GM18867 (cell line): ENCODE measurements around the gene AP1G2.
"Not testable (repeated sequence)": the region's sequence is repeated elsewhere in the genome, so short reads cannot be mapped to it uniquely, and the experiment has no call there.

Experiments used
- ATAC-seq: cut with Tn5 transposase; IDR thresholded peaks from one replicate; pipeline ENCODE4 v1.9.1; 2021; ENCODE audit warnings: mild to moderate bottlenecking, moderate library complexity; ENCODE audit not compliant: unreplicated experiment

AP1G2 gene

DNA sequence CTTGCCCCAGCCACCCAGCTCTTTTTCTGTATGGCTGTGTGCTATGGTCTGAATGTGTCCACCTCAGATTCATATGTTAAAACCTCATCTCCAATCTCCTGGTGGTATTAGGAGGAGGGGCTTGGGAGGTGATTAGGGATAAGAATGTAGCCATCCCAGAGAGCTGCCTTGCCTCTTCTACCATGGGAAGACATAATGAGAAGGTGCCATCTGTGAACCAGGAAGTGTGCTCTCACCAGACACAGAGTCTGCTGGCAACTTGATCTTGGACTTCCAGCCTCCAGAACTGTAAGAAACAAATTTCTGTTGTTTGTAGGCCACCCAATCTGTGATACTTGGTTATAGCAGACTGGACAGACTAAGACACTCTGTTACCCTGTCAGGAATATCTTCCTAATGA, 33.8 kb upstream of the AP1G2 start:
- no peak for ATAC-seq

DNA sequence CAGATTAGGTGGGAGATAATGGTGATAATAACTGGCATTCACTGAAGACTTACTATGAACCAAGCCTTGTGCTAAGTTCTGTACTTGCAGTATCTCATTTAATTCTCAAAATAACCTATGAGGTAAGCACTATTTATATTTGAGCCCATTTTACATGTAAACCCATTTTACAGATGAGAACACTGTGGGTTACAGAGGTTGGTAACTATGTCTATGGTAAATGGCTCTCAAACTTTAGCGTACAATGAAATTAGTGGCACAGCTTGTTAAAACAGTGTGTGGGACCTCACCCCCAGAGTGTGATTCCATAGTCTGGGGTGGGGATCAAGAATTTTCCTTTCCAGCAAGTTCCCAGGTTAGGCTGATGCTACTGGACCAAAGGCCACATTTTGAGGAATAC, 33.2 kb upstream of the AP1G2 start:
- no peak for ATAC-seq

DNA sequence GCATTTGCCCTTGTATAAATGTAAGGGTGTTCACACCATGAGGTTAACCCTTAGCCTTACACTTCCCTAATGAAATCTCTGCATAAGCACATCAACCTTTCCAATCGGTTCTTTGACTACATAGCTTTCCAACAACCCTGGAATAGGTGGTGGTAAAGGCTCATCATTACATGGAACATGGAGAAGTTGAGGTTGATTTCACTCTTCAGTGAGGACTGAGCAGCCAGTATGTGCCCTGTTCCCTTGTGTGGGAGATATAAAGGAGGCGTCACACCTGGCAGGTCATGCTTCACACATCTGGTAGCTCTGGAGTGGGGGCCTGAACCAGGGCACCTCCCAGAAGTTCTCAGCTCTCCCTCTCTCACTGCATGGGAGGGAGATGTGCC, 32.7 kb upstream of the AP1G2 start:
- ATAC-seq, result no peak

DNA sequence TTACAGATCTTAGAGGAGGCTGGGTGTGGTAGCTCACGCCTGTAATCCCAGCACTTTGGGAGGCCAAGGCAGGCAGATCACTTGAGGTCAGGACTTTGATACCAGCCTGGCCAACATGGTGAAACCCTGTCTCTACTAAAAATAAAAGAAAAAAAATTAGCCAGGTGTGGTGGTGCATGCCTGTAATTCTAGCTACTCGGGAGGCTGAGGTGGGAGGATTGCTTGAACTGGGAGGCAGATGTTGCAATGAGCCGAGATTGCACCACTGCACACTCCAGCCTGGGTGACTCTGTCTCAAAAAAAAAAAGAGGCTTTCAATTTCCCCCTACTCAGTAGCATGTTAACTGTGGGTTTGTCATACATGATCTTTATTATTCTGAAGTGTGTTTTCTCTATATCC, 26.6 kb upstream of the AP1G2 start:
- not testable (repeated sequence) for ATAC-seq

DNA sequence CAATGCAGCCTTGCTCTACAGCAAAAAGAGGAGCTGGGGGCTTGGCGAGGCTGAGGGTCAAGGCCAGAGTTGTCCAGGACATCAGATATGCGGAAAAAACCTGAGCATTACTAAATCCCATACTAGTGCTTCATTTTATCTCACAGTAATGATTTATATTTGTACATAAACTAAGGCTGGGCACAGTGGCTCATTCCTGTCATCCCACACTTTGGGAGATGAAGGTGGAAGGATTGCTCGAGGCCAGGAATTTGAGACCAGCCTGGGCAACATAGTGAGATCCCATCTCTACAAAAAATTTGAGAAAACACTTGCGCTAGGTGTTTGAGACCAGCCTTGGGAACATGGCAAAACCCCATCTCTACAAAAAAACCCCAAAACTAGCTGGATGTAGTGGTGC, 22.6 kb upstream of the AP1G2 start:
- ATAC-seq, result no peak

DNA sequence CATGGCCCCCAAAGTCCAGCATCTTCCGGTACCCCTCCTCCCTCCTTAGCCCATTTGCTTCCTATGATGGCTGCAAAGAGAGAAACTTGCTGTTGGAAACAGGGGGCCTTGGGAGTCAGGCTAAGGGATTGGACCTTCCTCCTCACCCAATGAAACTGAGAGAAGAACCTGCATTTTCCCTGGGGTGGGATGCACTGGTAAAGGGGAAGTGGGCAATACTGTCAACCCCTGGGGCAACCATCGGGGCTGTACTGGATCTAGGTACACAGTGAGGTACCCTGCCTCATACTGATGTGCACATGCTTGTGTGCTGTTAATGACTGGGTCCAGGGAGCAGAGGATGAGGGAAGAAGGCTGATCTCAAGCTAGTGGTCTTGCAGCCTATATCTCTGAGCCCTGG, 22.0 kb upstream of the AP1G2 start:
- ATAC-seq, result no peak

DNA sequence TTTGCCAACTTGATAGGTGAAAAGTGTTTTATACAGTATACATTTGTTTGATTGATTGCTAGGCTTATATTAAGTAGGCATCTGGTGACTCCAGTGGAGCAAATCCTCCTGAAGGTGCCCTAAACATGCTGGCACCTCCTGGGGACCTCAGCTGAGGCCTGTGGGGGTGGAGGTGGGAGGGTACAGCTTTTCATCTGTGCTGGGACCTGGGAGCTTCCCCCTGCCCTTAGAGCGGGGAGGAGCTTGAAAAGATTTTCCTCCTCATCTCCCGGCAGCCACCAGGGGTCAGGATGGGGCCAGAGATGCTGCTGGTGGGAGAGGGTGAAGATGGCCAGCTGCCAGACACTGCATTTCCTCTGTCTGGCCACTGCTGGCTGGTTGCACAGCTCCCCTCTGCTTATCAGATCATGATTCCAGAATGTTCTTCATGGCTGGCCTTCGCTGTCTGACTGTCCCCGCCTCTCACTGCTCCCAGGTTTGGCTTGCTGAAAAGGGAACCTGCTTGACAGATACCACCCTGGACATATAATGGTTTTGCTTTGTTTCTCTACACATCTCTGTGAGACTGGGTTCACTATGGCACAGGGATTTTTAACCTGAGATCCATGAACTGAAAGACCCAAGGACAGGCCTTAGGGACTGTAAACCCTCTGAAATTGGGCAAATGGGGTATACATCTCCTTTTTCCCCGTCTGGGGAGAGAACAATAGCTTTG, 21.4 kb upstream of the AP1G2 start:
- ATAC-seq, result peak; percentile 96

DNA sequence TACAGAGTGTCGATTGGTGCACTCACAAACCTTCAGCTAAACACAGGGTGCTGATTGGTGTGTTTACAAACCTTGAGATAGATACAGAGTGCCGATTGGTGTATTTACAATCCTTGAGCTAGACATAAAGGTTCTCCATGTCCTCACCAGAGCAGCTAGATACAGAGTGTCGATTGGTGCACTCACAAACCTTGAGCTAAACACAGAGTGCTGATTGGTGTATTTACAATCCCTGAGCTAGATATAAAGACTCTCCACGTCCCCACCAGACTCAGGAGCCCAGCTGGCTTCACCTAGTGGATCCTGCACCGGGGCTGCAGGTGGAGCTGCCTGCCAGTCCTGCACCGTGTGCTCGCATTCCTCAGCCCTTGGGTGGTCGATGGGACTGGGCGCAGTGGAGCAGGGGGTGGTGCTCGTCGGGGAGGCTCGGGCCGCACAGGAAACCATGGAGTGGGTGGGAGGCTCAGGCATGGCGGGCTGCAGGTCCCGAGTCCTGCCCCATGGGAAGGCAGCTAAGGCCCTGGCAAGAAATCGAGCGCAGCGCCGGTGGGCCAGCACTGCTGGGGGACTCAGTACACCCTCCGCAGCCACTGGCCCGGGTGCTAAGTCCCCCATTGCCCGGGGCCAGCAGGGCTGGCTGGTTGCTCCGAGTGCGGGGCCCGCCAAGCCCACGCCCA, 17.1 kb upstream of the AP1G2 start:
- ATAC-seq, result not testable (repeated sequence)

DNA sequence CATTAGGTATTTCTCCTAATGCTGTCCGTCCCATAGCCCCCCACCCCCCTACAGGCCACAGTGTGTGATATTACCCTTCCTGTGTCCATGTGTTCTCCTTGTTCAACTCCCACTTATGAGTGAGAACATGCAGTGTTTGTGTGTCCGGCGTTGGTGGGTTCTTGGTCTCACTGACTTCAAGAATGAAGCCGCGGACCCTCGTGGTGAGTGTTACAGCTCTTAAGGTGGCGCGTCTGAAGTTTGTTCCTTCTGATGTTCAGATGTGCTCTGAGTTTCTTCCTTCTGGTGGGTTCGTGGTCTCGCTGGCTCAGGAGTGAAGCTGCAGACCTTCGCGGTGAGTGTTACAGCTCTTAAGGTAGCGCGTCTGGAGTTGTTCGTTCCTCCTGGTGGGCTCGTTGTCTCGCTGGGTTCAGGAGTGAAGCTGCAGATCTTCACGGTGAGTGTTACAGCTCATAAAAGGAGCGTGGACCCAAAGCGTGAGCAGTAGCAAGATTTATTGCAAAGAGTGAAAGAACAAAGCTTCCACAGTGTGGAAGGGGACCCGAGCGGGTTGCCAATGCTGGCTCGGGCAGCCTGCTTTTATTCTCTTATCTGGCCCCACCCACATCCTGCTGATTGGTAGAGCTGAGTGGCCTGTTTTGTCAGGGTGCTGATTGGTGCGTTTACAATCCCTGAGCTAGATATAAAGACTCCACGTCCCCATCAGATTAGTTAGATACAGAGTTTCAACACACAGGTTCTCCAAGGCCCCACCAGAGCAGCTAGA, 16.4 kb upstream of the AP1G2 start:
- not testable (repeated sequence) for ATAC-seq

DNA sequence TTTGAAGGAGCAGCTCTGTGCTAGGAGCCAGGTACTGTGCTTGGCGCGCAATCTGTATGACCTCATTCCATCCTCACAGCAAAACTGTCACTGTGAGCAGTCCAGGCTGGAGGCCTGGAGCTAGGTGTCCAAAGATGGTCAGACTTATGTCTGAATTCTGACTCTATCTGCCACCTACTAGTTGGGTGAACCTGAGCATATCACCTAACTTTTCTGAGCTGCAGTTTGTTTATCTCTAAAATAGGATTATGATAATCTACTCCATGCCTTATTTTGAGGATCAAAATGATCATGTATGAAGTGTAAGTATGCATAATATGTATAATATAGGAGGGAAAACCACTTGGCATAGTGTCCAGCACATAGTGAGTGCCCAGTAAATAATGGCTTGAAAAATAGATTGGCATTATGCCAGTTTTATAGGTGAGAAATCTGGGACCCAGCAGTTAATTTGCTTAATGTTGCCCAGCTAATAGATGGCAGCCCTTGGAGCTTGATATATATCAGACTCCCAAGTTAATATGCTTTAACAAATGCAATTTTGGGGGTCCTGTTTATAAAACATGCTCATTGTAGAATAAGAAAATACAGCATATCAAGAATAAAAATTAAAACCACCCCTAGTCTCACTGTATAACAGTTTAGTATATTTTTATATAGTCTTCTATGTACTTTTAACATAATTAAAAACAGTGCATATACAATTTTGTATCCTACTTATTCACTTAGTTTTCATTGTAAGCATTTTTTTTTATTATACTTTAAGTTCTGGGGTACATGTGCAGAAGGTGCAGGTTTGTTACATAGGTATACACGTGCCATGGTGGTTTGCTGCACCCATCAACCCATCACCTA, 15.5 kb upstream of the AP1G2 start:
- no peak for ATAC-seq

DNA sequence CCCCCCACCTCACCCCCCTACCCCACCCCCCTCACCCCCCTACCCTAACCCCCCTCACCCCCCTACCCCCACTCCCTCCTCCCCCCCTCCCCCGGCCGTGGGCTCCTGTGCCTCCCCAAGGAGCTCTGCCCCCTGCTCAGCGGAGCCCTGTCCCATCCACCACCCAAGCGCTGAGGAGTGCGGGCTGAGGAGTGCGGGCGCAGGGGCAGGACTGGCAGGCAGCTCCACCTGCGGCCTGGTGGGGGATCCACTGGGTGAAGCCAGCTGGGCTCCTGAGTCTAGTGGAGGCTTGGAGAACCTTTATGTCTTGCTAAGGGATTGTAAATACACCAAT, 13.3 kb upstream of the AP1G2 start:
- ATAC-seq, result no peak

DNA sequence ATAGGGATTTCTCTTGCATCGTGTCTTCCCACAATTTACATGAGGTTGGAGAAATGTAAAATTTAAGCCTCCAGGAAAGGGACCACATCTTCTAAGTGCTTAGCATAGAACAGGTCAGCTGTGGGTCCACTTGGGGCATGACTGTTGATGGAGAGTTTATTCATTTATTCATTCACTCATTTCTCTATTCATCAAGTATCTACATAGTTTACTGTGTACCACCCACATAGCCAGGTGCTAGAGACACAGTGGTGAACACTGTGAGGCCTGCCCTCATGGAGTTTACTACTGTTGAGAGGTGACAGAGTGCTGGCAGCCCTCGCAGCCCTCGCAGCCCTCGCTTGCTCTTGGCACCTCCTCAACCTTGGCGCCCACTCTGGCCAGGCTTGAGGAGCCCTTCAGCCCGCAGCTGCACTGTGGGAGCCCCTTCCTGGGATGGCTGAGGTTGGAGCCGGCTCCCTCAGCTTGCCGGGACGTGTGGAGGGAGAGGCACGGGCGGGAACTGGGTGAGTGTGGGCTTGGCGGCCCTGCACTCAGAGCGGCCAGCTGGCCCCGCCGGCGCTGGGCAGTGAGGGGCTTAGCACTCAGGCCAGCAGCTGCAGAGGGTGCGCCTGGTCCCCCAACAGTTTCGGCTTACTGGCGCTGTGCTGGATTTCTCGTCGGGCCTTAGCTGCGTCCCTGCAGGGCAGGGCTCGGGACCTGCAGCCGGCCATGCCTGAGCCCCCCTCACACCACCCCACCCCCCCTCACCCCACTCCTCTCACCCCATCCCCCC, 12.7 kb upstream of the AP1G2 start:
- no peak for ATAC-seq

DNA sequence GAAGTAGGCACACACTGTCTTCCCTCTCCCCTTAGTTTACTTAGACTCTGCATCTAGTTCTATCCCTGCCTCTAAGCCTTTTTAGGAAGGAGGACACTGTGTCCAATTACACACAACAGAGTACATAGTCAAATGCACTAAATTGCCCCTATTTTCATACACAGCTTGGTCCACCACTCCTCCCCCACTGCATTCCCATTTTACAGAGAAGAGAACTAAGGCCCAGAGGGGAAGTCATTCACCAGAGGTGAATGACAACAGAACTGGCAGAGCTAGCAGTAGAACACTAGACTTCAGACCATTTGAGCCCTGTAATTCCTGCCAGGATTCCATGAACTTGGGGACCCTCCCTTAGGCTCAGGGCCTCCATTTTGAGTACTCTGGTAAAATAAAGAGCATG, 12.1 kb upstream of the AP1G2 start:
- no peak for ATAC-seq

DNA sequence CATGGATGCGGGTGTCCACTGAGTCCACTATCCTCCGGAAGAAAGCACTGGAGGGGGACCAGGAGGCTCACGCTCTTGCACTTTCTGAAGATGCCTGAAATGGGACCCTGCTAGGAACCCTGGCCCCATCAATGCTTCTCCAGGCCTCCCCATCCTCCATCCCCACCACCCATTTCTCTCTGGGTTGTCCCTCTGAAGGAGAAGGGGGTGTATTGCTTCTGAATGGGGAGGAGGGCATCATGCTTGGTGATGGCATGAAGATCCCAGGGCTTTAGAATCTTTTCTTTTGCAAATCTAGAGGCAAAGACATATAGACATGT, 11.7 kb upstream of the AP1G2 start:
- ATAC-seq, result no peak

DNA sequence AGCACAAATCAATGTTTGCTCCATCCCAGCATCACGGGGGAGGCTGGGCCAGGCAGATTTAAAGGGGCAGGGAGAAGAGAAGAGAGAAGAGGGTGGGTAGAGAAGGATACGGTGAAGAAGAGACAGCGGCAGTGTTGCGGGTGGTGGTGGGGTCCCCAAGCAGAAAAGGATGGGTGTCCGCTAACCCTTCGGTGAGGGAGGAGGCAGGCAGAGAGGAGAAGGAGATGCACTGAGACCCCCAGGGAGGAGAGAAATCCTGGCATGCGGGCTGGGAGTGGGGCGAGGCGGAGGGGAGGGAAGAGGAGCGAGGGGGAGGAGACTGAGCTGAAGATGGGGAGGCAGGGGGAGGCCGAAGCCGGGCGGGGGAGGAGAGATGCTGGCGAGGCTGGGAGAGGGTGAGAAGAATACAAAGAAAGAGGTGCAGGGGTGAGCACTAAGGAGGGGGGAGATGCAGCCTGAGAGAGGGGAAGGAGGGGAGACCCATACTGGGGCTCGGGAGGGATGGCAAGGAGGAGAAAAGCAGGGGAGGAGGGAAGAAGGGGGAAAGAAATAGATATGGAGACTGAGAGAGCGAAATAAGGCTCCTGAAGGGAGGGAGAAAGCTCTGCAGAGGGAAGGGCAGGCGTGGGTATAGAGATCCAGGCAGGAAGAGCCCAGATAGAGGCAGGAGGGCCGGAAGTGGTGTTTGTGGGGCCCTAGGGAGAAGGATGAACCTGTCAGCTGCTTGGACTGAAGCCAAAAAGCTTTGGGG, 11.1 kb upstream of the AP1G2 start, which contains the start of gene JPH4:
JPH4 (minus strand) TSS at position 231 of the 751 bp plus-strand sequence. CDS start 1,337 bp downstream, outside the sequence.
- ATAC-seq, result no peak

DNA sequence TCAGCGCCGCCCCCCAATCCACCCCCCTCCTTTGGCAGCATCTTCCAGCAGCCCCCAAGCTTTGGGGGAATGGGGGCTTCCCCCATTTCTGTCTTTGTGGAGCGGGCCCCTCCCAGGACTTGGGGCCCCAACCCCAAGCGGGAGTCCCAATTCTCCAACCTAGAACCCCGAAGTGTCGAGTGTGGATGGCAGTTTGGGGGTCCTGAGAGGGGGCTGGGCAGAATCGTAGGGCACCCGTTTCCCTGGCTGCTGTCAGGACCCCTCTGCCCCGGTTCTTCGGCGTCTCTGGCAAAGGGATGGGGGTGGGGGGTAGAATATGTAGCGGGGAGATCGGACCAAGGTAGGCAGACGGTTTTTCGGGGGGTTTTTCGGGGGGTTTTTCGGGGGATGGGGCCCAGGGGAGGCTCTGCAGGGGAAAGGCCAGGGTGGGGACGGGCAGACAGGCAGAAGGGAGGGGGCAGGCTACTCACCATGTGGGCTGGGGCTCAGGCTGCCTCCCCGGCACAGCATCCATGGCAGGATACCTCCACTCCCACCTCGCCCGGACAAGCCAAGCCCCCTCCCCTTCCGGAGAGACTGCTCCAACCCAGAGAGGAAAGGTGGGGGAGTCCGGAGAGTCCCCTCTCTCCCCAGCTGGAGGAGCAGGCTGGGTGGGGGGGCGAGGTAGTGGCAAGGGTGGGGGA, 10.3 kb upstream of the AP1G2 start:
- ATAC-seq, result no peak

DNA sequence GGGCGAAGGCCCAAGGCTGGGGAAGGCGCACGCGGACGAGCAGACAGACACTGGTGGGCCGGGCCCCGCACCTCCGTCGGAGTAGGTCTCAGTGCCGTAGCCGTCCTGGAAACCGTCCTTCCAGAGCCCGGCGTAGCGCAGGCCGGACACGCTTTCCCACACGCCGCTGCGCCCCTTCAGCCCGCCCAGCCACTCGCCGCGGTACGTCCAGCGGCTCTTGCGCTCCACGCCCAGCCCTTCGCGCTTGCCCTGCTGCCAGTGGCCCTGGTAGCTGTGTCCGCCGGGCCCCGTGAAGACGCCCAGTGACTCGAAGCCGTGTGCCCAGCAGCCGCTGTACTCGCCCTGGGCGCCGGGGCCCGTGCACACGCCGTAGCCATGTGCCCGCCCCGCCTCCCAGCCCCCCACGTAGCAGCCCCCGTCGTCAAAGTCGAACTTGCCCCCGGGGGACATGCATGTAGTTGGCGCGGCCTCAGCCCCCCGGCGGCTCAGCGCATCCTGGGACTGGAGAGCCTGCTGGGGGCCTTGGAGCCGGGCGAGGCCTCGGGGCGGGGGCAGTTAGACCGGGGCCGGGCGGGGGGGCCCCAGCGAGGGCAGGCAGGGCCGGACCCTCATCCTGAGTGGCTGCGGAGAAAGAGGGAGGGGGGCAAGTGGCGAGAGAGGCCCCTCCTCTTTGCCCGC, 9.6 kb upstream of the AP1G2 start:
- no peak for ATAC-seq

DNA sequence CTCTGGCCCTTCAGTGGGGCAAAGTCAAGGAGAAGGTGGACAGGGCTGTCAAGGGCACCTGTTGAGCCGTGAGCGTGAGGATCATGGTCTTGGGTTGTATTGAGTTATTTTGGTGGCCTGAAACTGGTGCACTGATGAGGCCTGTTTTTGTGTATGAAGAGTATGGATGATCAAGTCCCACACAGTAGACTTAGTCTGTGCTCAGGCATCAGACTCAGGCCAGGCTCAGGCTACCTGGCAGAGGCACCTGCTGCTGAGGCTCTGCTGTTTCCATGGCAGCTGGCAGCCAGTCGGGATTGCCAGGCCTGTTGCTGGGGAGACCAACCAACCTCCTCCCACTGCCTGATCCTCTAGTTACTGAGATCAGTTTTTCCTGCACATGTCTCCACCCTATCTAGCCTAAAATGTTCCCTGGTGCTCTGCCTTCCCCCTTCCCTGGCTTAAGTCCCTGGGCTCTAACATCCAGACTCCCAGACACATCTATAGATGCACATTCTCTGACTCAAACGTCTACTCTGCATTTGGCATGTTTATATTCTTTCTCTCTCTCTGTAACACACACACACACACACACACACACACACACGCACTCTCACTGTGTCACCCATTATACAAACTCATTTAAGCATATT, 5.9 kb upstream of the AP1G2 start:
- ATAC-seq, result no peak
